Neural cell (in vitro differentiated cells): Measurements from ENCODE around the gene DLG5.

Experiments
- CTCF ChIP-seq: fragments of 450-650 bp; IDR thresholded peaks from 2 replicates; pipeline ENCODE4 v1.5.1; 2014; ENCODE audit warnings: antibody characterized with exemption, mild to moderate bottlenecking, moderate library complexity; ENCODE audit not compliant: poor library complexity, severe bottlenecking
- EP300 ChIP-seq: fragments of 450-650 bp; conservative IDR thresholded peaks from 2 replicates; pipeline ENCODE4 v1.6.1; 2014; ENCODE audit warnings: antibody characterized with exemption, mild to moderate bottlenecking, moderate library complexity; ENCODE audit not compliant: poor library complexity, severe bottlenecking
- EZH2 ChIP-seq: fragments of 200-600, 300-800 bp; shearing (Covaris generic), sonication (generic); IDR thresholded peaks from 2 replicates; pipeline ENCODE4 v1.6.1; 2014; ENCODE audit warnings: antibody characterized with exemption, low read length, borderline replicate concordance, mild to moderate bottlenecking; ENCODE audit not compliant: insufficient read depth, poor library complexity, severe bottlenecking
- POLR2AphosphoS5 ChIP-seq: IDR thresholded peaks from 2 replicates; pipeline ENCODE4 v1.6.1; 2012
- REST ChIP-seq: IDR thresholded peaks from 2 replicates; pipeline ENCODE4 v1.6.1; 2012; ENCODE audit warnings: borderline replicate concordance
- SMC3 ChIP-seq: fragments of 450-650 bp; conservative IDR thresholded peaks from 2 replicates; pipeline ENCODE4 v1.6.1; 2014; ENCODE audit warnings: antibody characterized with exemption, mild to moderate bottlenecking, moderate library complexity; ENCODE audit not compliant: poor library complexity

GRCh38 chr10:77894058-77894457, 32.5 kb downstream of the DLG5 start:
- TF ChIP-seq CTCF (no peak), REST (no peak), POLR2AphosphoS5 (no peak), SMC3 (no peak), EP300 (no peak), EZH2 (no peak)
